HG02973 (cell line): ENCODE measurements around the gene TMC1.
"Not testable (repeated sequence)": the region's sequence is repeated elsewhere in the genome, so short reads cannot be mapped to it uniquely, and the experiment has no call there.

Source experiments
- ATAC-seq: cut with Tn5 transposase; IDR thresholded peaks from one replicate; pipeline ENCODE4 v1.9.1; 2021; ENCODE audit warnings: moderate library complexity; ENCODE audit not compliant: unreplicated experiment

TMC1 gene

DNA sequence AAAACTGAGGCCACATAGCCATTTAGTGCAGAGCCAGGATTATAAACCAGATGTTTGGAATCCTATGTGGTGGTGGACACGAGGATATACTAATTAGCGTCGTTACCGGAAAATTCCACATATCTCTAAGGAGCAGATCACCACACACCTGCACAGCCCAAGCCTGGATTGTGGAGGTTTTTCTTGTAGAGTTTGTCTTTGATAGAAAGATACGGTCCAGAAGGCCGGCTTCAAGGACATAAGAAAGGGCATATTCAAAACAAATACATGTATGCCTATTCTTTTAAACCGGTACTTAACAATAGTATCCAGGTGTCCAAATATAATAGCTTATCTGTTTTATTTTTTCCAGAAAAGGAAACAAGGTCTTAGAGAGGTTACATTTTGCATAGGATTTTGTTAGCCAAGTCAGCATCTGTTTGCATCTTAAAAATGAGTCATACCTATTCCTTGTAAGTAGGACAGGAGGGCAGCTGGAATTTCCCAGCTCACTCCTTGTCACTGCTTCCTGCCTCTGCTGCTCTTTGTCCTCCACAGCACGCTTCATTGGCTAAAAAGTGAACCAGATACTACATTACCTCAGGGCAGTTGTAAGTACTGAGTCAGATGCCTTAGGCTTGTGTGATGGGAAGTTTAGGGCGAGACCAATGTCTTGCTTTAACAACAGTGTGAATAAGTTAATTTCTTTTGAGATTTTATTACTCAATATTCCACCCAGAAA, 3.6 kb downstream of the TMC1 start:
- ATAC-seq = peak; percentile 42

- ATAC-seq = peak; percentile 83
Measured at GRCh38 chr9:72526901-72527800, 5.7 kb downstream of the TMC1 start.

GRCh38 chr9:72527801-72528195, 6.4 kb downstream of the TMC1 start:
- ATAC-seq = no peak

DNA sequence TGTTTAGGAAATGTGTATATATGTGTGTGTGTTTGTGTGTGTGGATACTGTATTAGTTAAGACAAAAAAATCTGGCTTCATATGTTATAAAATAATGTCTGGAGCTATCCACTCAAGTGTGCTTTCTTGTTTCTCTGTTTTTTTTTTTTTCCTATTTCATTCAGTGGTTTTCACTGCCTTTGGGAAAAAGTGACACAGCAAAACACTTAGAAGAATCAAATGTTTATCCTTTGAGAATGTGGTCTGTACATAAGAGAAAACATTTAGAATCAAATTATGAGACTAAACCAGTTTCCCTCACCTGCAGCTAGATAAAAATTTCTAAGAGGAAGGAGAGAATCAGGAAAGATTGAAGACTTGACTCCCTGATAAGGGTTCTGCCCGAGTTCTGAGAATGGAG, 8.1 kb downstream of the TMC1 start:
- no peak for ATAC-seq

GRCh38 chr9:72533322-72533721, 11.9 kb downstream of the TMC1 start:
- ATAC-seq = no peak

GRCh38 chr9:72534931-72535330, 13.5 kb downstream of the TMC1 start:
- no peak for ATAC-seq

GRCh38 chr9:72537011-72537545, 15.7 kb downstream of the TMC1 start:
- ATAC-seq = no peak

DNA sequence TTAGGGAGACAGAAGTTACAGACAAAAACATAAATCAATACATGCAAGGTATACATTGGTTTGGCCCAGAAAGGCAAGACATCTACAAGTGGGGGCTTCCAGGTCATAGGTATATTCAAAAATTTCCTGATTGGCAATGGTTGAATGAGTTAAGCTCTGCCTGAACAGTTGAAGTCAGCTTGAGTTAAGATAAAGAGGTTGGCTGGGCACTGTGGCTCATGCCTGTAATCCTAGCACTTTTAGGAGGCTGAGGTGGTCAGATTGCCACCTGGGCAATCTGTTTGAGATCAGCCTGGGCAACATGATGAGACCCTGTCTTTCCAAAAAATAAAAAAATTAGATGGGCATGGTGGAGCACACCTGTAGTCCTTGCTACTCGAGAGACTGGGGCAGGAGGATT, 16.3 kb downstream of the TMC1 start:
- no peak for ATAC-seq

DNA sequence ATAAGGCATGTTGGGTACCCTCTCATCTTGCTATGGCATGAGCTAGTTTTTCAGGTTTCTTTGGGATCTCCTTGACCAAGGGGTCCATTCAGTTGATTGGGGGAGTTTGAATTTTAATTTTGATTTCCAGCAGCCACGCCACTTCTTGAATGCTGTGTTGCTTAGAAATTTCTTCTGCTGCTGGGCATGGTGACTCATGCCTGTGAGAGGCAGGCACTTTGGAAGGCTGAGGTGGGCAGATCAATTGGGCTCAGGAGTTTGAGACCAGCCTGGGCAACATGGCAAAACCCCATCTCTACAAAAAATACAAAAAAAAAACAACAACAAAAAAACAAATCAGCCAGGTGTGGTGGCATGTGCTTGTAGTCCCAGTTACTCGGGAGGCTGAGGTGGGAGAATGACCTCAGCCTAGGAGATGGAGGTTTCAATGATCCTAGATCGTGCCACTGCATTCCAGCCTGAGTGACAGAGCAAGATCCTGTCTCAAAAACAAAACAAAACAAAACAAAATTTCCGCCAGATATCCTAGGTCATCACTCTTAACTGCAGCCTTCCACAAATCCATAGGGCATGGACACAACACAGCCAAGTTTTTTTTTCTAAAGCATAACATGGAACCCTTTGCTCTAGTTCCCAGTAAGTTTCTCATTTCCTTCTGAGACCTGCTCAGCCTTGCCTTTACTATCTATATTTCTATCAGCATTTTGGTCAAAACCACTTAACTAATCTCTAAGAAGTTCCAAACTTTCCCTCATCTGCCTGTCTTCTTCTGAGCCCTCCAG, 17.7 kb downstream of the TMC1 start:
- ATAC-seq = no peak

DNA sequence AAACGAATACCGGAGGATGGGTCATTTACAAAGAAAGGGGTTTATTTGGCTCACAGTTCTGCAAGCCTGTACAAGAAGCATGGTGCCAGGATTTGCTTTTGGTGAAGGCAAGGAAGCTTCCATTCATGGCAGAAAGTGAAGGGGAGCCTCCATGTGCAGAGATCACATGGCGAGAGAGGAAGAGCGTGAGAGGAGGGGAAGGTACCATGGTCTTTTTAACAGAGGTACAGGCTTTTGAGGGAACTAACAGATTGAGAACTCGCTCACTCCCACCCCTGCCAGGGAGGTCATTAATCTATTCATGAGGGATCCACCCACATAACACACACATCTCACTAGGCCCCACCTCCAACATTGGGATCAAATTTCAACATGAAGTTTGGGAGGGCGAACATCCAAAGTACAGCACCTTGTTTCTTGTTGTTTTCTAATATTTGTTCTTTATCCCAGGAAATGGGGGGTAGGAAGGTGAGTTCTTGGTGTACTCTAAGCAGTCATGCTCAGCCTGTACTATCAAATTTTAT, 18.5 kb downstream of the TMC1 start:
- no peak for ATAC-seq

DNA sequence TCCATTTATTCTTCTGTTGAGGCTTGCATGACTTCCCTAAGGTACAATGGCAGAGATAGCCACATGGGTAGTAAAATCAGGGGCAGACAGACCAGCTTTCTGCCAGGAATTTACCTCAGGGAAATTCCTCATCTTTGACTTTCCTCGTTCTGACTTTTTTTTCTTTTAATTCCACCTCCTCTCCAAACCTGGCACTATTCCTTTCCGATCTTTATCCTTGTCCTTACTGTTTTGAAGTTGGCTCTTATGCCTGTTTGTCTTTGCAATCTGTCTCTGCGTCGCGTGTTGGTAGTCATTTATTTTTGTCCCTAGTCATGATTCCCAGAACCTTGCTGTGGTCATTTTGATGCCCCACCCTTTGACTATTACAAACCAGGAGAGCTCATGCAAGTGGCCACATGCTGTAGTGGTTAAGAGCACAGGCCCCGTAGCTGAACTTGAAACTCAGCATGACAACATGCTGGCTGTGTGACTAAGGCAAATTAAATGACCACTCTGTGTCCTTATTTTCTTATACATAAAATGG, 19.0 kb downstream of the TMC1 start:
- ATAC-seq = no peak

GRCh38 chr9:72542537-72542833, 21.1 kb downstream of the TMC1 start:
- ATAC-seq = not testable (repeated sequence)

DNA sequence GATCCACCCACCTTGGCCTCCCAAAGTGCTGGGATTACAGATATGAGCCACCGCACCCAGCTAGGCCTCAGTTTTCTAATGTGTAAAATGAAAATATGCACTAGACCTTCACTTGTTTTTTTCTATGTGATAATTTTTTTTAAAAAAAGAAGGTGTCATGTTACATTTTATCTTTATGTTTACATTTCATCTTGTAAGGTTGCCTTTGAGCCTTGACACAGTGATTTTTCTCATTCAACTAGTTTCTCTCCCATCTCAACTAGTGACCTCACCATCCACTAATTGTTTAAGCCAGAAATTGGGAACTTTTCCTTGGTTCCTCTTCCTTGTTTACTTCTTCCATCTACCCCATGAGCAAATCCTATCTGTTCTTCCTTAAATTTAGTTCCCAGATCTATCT, 21.5 kb downstream of the TMC1 start:
- no peak for ATAC-seq

- no peak for ATAC-seq
Measured at GRCh38 chr9:72551306-72551705, 29.9 kb downstream of the TMC1 start.

GRCh38 chr9:72552356-72552755, 30.9 kb downstream of the TMC1 start:
- no peak for ATAC-seq

- ATAC-seq = no peak
Measured at GRCh38 chr9:72554221-72554641, 32.8 kb downstream of the TMC1 start.

DNA sequence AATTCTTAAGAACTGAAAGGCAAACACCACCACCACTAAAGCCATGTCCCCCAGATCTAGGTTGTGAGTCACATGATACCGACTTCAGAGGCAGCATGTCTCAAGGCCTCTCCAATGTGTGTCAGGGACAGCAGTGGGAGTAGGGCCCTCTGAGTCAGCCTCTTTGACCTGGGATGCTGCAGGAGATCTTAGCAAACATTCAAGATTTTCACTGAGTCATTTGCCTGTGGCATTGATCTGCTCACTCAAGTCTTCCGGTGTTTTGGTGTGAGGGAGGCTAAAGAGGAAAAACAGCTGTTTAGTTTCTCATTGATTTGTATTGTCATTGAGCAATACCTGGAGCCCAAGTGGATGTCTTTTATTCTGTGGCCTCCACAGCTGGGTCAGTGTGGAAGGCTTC, 36.1 kb downstream of the TMC1 start:
- no peak for ATAC-seq

DNA sequence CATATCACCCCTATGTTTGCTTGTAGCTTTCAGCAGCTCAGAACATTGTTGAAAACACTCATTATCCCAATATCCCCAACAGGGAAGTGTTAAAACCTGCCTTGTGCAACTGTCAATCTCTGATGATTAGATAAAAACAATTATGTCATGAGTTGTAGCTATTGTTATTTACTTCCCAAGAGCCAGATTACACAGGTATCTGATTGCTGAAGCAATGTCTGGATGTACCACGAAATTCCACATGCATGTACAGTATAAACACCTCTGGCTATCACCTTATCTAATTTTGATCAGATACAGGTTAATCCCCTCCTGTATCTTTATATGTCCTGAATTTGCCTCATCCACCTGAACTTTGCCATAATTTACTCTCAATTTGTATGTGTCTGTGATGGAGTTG, 38.7 kb downstream of the TMC1 start:
- no peak for ATAC-seq

- ATAC-seq = no peak
Measured at GRCh38 chr9:72563806-72564205, 42.4 kb downstream of the TMC1 start.

DNA sequence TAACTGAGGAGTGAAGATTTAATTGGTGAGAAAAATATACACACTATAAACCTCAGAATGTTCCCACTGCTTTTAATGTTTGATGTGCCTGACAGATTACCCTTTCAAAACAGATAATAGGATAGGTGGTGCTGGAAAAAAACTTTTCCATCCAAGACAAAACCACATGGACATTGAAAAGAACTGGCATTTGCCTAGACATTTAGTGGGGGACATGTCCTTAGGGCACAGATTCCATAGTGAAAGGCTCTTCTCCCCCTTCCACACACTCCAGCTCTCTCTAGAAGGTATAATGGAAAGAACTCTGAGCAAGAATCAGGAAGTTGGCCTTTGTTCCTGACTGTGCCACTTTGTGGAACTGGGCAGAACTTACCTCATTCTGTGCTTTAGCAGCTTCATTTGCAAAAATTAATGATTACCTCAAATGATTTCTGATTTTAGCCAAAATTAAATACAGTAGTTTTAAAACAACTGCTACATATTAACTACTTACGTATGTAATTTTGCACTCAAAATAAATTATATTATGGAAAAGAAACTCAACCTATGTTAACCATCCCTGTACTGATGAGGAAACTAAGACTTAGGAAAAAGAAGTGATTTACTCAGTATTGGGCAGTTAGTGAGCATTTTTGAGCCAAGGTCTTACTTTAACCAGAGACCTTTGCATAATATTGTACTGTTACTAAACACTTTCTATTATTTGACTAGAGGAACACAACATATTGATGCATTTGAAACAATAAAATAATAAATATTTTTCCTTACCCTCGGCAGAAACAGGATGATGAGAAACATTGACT, 43.3 kb downstream of the TMC1 start:
- no peak for ATAC-seq
